Activated gamma-delta T cell treated with Interleukin-2 at 50 U/mL for 16 hours (primary cell): ENCODE data around the gene ACSL6.
A peak's percentile ranks its signal among the peaks of the same experiment; 100 is the strongest.

Experiments used
- DNase-seq: peaks from one replicate; pipeline ENCODE4 v3.0.0-alpha.2; 2020

The ACSL6 gene

GRCh38 chr5:132011622-132012343, at the start of gene ACSL6:
Gene ACSL6, minus strand, starts transcription at chr5:132011658. Its CDS starts 105 bp downstream, at chr5:132011553.
- peak; percentile 32 for DNase-seq

GRCh38 chr5:132060501-132061161, 49.2 kb upstream of the ACSL6 start, which contains the start of gene IL3:
Gene IL3, plus strand, starts transcription at chr5:132060655. Its CDS starts 52 bp downstream, at chr5:132060707.
- peak; percentile 1 for DNase-seq

- peak; percentile 3 for DNase-seq
Observed at GRCh38 chr5:132059696-132060500, 48.4 kb upstream of the ACSL6 start.

- DNase-seq = peak; percentile 25
Observed at GRCh38 chr5:132059043-132059695, 47.7 kb upstream of the ACSL6 start.

- DNase-seq = no peak
Observed at GRCh38 chr5:132058646-132059042, 47.2 kb upstream of the ACSL6 start.

GRCh38 chr5:132057498-132058255, 46.2 kb upstream of the ACSL6 start:
- DNase-seq = no peak

- no peak for DNase-seq
Observed at GRCh38 chr5:132056610-132057497, 45.4 kb upstream of the ACSL6 start.

- peak; percentile 56 for DNase-seq
Observed at GRCh38 chr5:132055808-132056609, 44.6 kb upstream of the ACSL6 start.

- no peak for DNase-seq
Observed at GRCh38 chr5:132055441-132055807, 44.0 kb upstream of the ACSL6 start.

- DNase-seq = no peak
Observed at GRCh38 chr5:132054697-132055440, 43.4 kb upstream of the ACSL6 start.

GRCh38 chr5:132054031-132054696, 42.7 kb upstream of the ACSL6 start:
- DNase-seq = no peak

GRCh38 chr5:132053483-132053882, 42.0 kb upstream of the ACSL6 start:
- DNase-seq = no peak

- DNase-seq = no peak
Observed at GRCh38 chr5:132052520-132052919, 41.1 kb upstream of the ACSL6 start.

- no peak for DNase-seq
Observed at GRCh38 chr5:132050661-132051552, 39.4 kb upstream of the ACSL6 start.

- no peak for DNase-seq
Observed at GRCh38 chr5:132050136-132050535, 38.7 kb upstream of the ACSL6 start.

GRCh38 chr5:132049559-132049958, 38.1 kb upstream of the ACSL6 start:
- no peak for DNase-seq

GRCh38 chr5:132049093-132049492, 37.6 kb upstream of the ACSL6 start:
- no peak for DNase-seq

- no peak for DNase-seq
Observed at GRCh38 chr5:132046880-132047299, 35.4 kb upstream of the ACSL6 start.
